NCI-H2171 treated with DMSO at 0.1 percent for 48 hours (cell line): ENCODE measurements around the gene GSN.

ENCODE experiments used
- DNase-seq: peaks from one replicate; lab custom pipeline; 2025; lab: John Stamatoyannopoulos, UW

Gene GSN

GRCh38 chr9:121246821-121247561 is 21.0 kb upstream of the GSN start:
- DNase-seq = no peak

- no peak for DNase-seq
Observed at GRCh38 chr9:121249563-121249962, 18.4 kb upstream of the GSN start.

DNA sequence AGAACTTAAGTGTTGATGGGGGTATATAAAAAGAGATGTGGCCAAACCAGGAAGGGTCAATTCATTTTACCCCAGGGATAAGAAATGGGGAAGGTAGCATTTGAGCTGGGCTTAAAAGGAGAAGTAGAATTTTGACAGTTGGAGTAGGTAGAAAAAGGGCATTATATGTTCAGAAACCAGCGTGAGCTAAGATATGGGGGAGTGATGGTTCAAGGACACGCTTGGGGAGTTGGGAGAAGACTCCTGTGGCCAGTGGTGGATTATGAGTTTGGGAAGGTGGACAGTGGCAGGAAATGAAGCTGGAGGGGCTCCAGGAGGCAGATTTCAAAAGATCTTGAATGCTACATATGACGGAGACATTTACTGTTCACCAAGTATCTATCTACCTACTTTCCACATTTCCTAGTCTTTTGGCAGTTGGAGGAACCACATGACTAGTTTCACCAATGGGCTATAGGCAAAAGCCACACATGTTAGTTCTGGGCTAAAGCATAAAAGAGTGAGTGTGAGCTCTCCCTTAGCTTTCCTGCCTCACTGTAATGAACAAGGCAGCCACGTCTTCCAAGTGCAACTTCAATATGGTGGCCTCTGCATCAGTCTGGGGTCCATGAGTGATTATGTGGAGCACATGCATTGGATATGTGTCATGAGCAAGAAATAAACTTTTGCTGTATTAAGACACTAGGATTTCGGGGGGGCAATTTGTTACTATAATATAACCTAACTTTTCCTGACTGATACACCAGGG is 15.7 kb upstream of the GSN start:
- DNase-seq = no peak

DNA sequence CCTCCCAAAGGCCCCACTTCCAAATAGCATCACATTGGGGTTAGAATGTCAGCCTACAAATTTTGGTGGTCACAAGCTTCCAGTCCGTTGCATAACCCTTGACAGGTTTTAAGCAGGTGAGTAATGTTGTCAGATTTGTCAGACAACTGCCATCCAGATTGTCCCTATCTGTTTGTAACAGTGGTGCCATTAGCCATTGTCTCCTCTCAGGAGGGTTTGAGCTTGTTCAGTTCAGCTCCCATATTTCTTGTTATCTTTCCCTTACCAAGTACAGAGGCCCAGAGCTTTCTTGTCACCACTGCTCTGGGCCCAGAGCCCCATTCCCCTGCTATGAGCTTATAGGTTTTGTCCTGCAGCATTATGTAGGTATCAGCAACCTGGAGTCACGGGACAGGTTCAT is 14.8 kb upstream of the GSN start:
- no peak for DNase-seq

DNA sequence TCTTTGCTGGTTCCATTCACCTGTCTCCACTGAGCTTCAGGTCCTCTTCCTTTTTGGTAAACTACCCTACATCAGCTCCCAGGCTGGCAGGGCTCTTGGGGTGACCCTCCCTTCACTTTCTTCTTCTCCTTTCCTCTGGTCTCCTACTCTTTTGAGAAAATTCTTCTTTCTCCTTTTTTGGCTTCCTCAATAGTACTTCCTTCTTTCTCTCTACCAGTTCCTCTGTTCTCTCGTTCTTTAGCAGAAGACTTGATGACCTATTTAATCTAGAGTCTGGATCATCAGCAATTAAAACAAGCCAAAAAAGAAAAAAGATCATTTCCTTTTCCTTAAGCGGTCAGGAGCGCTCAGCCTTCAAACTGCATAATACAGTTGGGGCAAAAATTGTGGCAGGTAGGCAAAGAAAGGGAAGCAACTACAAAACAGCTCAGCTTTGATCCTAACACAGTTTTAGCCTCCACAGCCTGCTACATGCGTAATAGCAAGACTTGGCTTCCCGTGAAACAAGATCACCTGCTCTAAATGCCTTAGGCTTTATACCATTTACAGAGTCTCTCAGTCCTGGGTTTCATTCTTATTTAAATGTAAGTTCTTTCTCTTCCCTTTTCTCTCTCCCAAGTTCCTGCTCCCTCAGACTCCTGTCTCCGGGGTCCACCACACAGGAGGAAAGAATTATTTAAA is 14.0 kb upstream of the GSN start:
- no peak for DNase-seq

GRCh38 chr9:121259498-121259897 is 8.5 kb upstream of the GSN start:
- no peak for DNase-seq

GRCh38 chr9:121259935-121260334 is 8.0 kb upstream of the GSN start:
- DNase-seq = no peak

DNA sequence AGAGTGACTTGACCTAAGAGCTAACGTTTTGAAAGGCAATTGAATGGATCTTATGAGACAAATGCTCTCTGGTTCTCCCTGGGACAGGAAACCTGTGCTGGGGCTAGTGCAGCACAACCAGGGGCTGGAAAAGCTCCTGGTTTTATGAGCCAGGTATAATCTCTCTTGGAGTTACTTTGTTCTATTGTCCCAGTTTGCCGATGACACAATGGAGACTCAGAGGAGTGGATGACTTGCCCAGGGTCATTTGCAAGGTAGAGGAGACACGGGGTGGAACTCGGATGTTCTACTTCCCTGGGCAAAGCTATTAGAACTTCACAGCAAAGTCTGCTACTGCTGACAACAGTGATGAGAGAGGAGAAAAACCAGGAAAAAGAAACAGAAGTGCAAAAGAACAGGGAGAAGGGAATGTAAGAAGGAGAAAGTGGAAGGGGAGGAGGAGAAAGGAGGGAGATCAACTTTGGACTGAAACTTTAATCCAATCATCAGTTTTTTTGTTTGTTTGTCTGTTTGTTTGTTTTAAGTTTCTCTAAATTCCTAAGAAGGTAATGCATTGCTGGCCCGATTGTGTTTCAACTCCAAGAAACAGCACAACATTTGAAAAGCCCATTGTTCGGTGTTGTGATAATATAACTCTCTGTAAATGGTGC is 7.4 kb upstream of the GSN start:
- no peak for DNase-seq

GRCh38 chr9:121261107-121261460 is 6.9 kb upstream of the GSN start:
- peak; percentile 56 for DNase-seq

- DNase-seq = no peak
Observed at GRCh38 chr9:121261755-121262154, 6.2 kb upstream of the GSN start.

DNA sequence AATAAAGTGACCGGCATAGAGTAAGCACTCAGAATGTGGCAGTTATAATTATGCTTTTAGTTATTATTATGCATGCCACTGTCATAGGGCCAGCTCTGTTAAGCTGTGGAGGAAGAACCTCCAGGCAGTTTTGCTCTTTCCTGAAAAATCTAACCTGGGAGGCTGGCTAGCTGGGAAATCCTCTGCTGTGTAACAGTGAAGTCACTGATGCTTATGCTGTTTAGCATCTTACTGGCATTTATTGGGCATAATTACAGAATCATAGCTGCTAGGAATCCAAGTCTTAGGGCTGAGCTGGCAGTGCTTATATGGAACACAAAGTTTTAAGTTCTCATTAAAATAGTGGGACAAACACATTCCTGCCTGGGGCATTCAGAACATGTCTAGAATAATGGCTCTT is 5.5 kb upstream of the GSN start:
- no peak for DNase-seq

- no peak for DNase-seq
Observed at GRCh38 chr9:121262953-121263352, 5.0 kb upstream of the GSN start.

- DNase-seq = no peak
Observed at GRCh38 chr9:121266356-121266755, 1.6 kb upstream of the GSN start.

DNA sequence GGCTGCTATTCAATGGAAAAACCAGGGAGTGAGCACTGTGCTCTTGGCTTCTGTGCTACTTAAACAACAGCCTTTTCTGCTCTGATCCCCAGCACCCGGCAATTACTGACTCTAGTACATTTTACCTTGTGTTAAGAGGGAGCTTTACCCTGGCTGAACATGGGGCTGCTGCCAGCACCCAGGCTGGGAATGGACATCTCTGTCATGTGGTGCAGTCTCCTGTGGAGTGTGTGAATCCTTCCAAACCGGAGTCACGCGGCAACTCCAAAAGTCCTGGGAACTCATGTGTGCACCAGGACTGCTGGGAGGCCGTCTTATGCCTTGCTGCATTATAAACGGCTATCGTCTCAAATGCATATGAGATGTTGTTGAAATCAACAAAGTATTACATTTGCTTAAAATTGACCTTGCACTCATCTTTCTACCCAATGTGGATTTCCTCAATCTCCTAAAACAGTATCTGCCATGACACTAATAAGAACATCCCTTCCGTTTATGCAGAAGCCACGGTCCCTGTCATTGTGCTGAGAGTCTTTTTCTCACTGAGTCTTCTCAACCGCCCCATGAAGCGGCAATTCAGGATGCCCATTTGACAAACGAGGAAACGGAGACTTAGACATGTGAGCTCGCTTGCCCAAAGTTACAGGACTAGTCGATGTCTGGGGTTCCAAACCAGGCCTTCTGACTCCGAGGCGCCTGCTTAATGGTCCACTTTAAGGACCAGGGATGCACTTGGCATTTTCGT is 884 bp upstream of the GSN start:
- no peak for DNase-seq

- DNase-seq = no peak
Observed at GRCh38 chr9:121268598-121268850, 562 bp downstream of the GSN start.

GRCh38 chr9:121268851-121269641 is 1.1 kb downstream of the GSN start:
- DNase-seq = no peak

DNA sequence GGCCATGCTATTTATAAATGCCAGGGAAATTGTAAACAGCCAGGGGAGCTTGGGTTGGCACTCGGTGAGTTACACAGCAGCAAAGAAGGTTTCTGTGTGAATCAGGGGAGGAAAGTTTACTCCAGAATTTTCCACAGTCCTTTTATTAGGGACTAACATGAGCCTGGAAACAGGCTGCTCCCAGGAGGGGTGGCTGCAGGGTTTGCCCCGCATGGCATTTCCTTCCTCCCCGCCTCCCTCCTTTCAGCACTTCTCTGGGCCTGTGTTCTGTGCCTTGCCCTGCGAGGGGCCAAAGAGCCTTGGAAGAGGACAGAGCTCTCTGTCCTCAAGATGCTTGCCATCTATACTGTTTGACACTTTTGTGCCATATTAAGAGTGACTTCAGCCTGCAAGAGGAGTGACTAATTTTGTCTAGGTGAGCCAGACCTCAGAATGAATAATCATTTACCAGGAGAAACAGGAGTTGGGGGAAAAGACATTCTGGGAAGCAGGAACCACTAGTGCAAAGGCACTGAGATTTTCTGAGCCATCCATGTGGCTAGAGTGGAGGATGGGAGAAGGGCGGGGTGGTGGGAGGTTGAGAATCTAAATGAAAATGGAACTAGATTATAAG is 1.8 kb downstream of the GSN start:
- no peak for DNase-seq

- DNase-seq = no peak
Observed at GRCh38 chr9:121271368-121272341, 3.7 kb downstream of the GSN start.

DNA sequence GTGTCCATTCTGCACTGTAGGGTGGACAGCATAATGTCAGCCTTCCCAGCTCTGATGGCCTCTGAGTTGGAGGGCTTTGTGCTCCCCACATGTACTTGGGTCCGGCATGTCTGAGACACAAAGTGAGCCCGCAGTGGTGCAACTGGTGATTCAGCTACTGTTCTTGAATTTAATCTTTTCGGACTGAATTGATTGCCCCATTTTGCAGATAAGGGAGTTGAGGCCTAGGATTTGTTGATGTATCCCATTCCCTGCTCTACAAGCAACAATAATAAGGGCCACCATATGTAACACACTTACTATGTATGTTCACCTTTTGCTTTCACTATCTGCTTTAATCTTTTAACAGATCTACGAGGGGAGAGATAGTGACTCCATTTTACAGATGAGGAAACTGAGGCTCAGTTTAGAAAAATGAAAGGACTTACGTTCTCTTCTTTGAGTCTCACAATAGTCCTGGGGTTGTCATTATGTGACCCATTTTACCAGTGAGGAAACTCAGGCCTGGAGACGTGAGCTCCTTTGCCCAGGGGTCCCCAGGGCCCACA is 4.5 kb downstream of the GSN start:
- DNase-seq = no peak
